Measurements from ENCODE around the gene PLAU.
"Not testable (repeated sequence)": the region's sequence is repeated elsewhere in the genome, so short reads cannot be mapped to it uniquely, and the experiment has no call there.

The PLAU gene

DNA sequence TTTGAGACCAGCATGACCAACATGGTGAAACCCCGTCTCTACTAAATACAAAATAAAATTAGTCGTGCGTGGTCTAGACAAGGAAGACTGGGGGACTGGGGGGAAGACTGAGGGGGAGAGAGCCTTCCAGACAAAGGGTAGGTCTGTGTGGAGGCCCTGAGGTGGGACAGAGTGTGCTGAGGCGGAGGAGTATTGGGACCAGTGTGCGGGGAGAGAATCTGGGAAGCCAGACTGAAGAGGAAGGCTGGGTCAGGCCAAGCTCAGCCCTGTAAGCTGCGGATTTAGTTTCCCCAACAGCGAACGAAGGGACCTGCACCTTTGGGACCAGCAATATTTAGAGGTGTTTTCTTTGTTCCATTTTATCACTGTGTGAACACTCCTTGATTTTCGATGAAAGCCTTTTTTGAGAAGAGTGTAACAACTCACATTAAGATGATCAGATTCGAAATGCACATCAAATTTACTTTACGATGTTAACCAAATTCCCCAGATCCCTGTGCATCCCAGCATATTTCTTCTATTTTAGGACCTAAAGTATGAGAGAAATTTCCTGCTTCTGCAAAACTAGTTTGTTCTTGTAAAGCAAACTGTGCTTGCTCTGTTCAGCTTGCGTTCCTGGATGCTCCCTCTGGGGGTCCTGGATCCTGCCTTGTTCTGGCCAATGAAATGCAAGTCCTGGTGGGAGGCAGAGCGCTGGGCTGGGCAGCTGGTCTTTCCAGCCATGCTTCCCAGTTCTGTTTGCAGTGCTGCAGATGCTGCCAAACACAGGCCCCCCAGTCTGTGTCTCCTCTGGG, 39.4 kb downstream of the PLAU start:
- no peak for DNase-seq (ENCODE audit: low read depth in 2 of 2)

DNA sequence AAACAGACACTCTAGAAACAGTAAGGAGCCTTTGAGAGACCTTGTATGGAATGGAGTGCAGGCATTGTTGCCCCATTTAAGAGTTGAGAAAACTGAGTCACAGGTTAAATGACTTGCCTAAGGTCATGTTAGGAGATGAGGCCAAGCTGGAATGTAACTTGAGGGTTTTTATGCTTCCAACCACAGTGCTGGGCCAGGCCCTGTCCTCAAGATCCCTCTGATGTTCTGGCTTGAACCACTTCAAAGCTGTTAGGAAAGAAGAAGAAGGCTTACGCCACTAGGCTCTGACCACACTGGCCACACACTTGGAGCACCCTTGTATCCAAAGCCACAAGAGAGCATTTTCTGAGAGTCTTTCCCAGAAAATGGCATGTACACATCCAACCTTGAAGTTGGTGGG, 42.7 kb downstream of the PLAU start:
- DNase-seq (ENCODE audit: low read depth in 2 of 2), result no peak

GRCh38 chr10:73954737-73955136, 43.8 kb downstream of the PLAU start:
- DNase-seq (ENCODE audit: low read depth in 2 of 2), result no peak

DNA sequence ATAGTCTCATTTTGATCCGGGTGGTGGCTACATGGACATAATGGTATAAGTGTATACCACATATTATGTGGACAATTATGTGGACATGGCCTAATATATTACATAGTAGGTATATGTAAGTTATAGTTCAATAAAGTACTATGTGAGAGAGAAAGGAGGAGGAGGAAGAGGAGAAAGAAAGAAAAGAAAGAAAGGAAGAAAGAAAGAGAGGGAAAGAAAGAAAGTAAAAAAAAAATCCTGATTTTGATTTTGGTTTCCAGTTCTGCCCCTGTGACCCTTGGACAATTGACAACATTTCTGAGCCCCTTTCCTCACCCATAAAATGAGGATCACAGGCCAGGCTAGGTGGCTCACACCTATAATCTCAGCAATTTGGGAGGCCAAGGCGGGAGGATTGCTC, 44.8 kb downstream of the PLAU start:
- DNase-seq (ENCODE audit: low read depth in 2 of 2), result no peak

- peak in 1 of 2 donors; percentile 11 for DNase-seq (ENCODE audit: low read depth in 2 of 2)
These were observed 45.8 kb downstream of the PLAU start for GRCh38 chr10:73956476-73957359.

GRCh38 chr10:73959484-73960243, 48.7 kb downstream of the PLAU start:
- DNase-seq (ENCODE audit: low read depth in 2 of 2), result no peak

DNA sequence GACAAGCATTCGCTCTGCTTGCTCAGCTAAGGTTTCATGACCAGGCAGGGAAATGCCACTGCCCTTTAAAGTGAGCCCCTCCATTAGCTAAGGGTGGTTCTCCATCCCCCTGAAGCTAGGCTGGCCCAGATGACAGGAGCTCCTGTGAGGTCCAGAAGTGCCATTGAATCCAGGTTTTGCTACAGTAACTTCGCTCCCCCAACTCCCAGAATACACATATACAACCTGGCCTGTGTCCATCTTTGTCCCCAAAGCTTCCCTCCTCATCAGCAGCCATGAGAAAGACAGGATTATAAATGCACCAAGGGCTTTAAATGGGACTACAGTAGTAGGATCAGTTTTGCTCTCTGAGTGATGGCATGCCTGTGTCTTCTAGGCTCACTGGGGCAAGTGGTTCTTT, 51.5 kb downstream of the PLAU start:
- no peak for DNase-seq (ENCODE audit: low read depth in 2 of 2)

DNA sequence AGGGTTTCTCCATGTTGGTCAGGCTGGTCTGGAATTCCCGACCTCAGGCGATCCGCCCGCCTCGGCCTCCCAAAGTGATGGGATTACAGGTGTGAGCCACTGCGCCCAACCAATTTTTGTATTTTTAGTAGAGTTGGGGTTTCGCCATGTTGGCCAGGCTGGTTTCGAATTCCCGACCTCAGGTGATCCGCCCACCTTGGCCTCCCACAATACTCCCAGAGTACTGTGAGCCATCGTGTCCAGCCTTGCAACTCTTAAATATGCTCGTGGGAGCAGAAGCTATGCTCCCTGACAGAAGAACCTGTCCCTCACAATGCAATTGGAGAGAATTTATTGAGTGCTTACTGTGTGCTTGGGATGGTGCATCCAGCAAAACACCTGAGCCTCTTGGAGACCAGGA, 52.6 kb downstream of the PLAU start:
- not testable (repeated sequence) for DNase-seq (ENCODE audit: low read depth in 2 of 2)

- DNase-seq (ENCODE audit: low read depth in 2 of 2), result no peak
These were observed 53.8 kb downstream of the PLAU start for GRCh38 chr10:73964743-73965142.

DNA sequence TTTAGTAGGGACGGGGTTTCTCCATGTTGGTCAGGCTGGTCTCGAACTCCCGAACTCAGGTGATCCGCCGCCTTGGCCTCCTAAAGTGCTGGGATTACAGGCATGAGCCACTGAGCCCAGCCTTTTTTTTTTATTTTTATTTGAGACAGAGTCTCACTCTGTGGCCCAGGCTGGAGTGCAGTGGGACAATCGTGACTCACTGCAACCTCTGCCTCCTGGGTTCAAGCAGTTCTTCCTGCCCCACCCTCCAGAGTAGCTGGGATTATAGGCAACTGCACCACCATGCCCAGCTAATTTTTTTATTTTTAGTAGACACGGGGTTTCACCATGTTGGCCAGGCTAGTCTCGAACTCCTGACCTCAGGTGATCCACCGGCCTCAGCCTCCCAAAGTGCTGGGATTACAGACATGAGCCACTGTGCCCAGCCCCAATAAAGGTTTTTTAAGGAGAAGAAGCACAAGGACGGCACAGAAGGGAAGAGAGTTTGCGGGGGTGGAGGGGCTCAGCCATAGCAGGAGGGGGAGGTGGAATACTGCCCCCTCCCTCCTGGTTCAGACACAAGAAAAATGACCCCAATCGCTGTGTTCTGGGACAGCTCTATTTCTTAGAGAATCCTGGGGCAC, 54.4 kb downstream of the PLAU start:
- DNase-seq (ENCODE audit: low read depth in 2 of 2), result not testable (repeated sequence)

DNA sequence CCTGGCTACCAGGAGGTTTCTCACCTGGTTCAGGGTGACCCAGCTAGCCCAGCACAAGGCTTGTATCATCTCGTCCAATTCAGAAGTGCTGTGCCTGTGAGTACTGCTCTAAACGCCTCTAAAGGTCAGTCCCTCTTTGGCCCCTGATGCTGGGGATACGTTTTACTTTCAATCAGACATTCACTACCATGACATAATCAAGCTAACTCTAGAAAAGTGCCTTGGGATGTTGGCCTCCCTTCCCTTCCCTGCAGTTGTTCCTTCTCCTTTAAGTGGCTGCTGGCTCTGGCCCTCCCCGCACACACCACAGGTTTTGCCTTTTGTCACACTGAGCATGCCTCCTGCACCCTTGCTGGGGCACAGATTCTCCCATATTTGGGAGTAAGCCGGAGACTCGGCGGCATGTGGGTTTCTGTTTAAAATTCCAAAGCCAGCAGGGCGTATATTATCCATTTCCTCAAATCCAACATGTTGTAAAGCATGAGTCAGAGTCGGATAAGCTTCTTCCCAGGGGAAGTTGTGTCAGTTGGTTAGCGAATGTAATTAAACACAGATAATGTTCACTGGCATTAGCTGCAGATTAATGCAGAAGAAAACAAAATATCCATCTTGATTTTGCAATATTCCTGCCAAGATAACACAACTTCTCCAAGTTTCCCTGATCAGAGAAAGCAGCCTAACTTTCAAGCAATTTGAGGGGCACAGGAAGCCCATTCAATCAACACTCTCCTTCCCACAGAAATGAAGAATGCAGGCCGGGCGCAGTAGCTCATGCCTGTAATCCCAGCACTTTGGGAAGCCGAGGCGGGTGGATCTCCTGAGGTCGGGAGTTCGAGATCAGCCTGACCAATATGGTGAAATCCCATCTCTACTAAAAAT, 55.2 kb downstream of the PLAU start:
- DNase-seq (ENCODE audit: low read depth in 2 of 2), result no peak

GRCh38 chr10:73967022-73967429, 56.1 kb downstream of the PLAU start:
- DNase-seq (ENCODE audit: low read depth in 2 of 2), result no peak

Data from activated CD8-positive, alpha-beta memory T cell treated with anti-CD3 and anti-CD28 coated beads for 4 hours (primary cell).